Gastroesophageal sphincter (tissue), 4 donors: Measurements from ENCODE around the gene SNRNP200. TPM values are rescaled to one million over a fixed set of nuclear protein-coding genes. Genes with fewer than 3 reads are reported as not detected.

ENCODE experiments used
- ATAC-seq: fragments of 150-250 bp; one replicate; pipeline ENCODE4 v1.9.1; 2016; ENCODE audit warnings: mild to moderate bottlenecking, moderate library complexity
- H3K27ac ChIP-seq, 4 donors: fragments of 200-600 bp; sonication (generic) in 3 of 4; 1 replicate in 3 of 4; 2 replicates in 1 of 4; pipeline ENCODE4 v1.5.1; 2016 to 2019
- H3K27me3 ChIP-seq: fragments of 200-600 bp; sonication (generic); one replicate; pipeline ENCODE4 v1.5.1; 2019
- H3K36me3 ChIP-seq, 2 donors: fragments of 200-600 bp; sonication (generic); one replicate each; pipeline ENCODE4 v1.5.1; 2019; ENCODE audit warnings: control low read depth in 1 of 2
- H3K4me1 ChIP-seq, 3 donors: fragments of 200-600 bp; sonication (generic); 1 replicate in 2 of 3; 2 replicates in 1 of 3; pipeline ENCODE4 v1.5.1; 2016 to 2019; ENCODE audit warnings: control low read depth in 2 of 3
- H3K4me3 ChIP-seq, 2 donors: fragments of 200-600 bp; sonication (generic); one replicate each; pipeline ENCODE4 v1.5.1; 2019; ENCODE audit warnings: mild to moderate bottlenecking in 1 of 2, moderate library complexity in 1 of 2
- H3K9me3 ChIP-seq, 3 donors: fragments of 200-600 bp; sonication (generic); one replicate each; pipeline ENCODE4 v1.5.1; 2017 to 2019; ENCODE audit warnings: control low read depth in 2 of 3
- EP300 ChIP-seq: sonication (generic); formaldehyde crosslinking; IDR thresholded peaks from one replicate; pipeline ENCODE4 v1.6.1; 2017; ENCODE audit warnings: antibody characterized with exemption, mild to moderate bottlenecking
- POLR2A ChIP-seq, 2 donors: fragments of 450-650 bp; IDR thresholded peaks; one replicate each; pipeline ENCODE4 v1.6.1; 2017; ENCODE audit warnings: antibody characterized with exemption in 2 of 2, mild to moderate bottlenecking in 2 of 2, moderate library complexity in 1 of 2
- POLR2AphosphoS5 ChIP-seq: sonication (generic); formaldehyde crosslinking; IDR thresholded peaks from one replicate; pipeline ENCODE4 v1.6.1; 2017; ENCODE audit warnings: antibody characterized with exemption
- whole genome bisulfite sequencing, 2 donors: methylation state at CpG; one replicate each; pipeline ENCODE4 v1.1.5; 2018; ENCODE audit warnings: low coverage in 1 of 2; 5-methylcytosine and 5-hydroxymethylcytosine counted together
- total RNA-seq, 4 donors: library from RNA; depleted of rRNA; stranded (reverse); fragments of >200 nt; gene quantifications; one replicate each; pipeline ENCODE4 v1.1.0, GENCODE V29; 2016
- TF ChIP-seq, protein P1 (sequence below), 4 experiments: fragments of 200-600 bp in 2 of 4; fragments of 450-650 bp in 2 of 4; sonication (generic) in 1 of 4; IDR thresholded peaks; one replicate each; pipeline ENCODE4 v1.5.1; 2017 to 2019; ENCODE audit warnings: antibody characterized with exemption in 4 of 4, mild to moderate bottlenecking in 2 of 4, moderate library complexity in 2 of 4

The SNRNP200 gene
- total RNA-seq, 4 donors from 2014 or later: 63.4 to 108 (median 98.3) TPM

DNA sequence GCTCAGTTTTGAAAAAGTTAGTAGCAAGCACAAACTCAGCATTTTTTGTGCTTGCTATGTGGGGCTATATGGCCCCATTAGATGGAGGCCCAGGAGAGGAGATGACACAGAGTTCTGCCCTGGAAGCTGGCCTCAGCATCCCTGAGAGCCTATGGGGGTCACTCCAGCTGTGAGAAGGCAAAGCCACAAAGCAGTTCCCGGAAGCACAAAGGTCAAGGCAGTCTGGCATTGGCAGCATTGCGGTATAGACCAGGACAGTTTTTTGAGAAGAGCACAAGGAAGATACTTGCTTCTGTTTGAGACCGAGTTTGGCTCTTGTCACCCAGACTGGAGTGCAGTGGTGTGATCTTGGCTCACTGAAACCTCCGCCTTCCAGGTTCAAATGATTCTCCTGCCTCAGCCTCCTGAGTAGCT lies 12.2 kb upstream of the SNRNP200 start:
- Histone ChIP-seq H3K4me3 (no peak overlapping the region), H3K27me3 (peaks cover 61% of the 10 kb centered on the region), H3K4me1 (peaks cover 0 to 19% (median 2%) of the 10 kb centered on the region in 3 donors), H3K36me3 (no peaks in the 10 kb centered on the region), H3K27ac (no peak overlapping the region), H3K9me3 (no peaks in the 10 kb centered on the region)
- WGBS, 2 donors: 100% methylated on average over 2 of the region's 4 CpGs; no CpG with 5 or more reads in 1 of the 2 donors
- TF ChIP-seq POLR2A (IDR thresholded peaks at IDR 0.05): no peak
- no peak for TF ChIP-seq EP300
- TF ChIP-seq, protein P1, sequence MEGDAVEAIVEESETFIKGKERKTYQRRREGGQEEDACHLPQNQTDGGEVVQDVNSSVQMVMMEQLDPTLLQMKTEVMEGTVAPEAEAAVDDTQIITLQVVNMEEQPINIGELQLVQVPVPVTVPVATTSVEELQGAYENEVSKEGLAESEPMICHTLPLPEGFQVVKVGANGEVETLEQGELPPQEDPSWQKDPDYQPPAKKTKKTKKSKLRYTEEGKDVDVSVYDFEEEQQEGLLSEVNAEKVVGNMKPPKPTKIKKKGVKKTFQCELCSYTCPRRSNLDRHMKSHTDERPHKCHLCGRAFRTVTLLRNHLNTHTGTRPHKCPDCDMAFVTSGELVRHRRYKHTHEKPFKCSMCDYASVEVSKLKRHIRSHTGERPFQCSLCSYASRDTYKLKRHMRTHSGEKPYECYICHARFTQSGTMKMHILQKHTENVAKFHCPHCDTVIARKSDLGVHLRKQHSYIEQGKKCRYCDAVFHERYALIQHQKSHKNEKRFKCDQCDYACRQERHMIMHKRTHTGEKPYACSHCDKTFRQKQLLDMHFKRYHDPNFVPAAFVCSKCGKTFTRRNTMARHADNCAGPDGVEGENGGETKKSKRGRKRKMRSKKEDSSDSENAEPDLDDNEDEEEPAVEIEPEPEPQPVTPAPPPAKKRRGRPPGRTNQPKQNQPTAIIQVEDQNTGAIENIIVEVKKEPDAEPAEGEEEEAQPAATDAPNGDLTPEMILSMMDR (IDR thresholded peaks at IDR 0.05): no peak
- TF ChIP-seq POLR2AphosphoS5: no peak
- ATAC-seq: no peak

DNA sequence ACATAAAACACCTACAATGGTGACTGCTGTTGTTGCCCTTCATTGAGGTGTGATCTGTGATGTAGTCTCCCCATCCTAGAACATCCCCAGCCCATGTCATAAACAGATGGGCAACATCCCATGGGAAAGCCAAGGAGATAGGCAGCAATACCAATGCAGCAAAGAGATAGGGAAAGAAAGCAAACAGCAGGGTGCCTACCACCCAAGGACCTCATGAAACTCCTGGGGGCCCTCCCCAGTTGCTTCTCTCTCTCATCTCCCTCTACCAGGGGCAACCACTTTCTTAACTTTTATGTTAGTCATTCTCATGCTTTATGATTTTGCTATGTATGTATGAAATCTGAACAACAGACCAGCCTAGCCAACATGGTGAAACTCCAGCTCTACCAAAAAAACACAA lies 11.7 kb upstream of the SNRNP200 start:
- Histone ChIP-seq H3K4me1 (peaks cover 0 to 15% (median 2%) of the 10 kb centered on the region in 3 donors), H3K27ac (no peak overlapping the region), H3K36me3 (no peaks in the 10 kb centered on the region), H3K4me3 (no peak overlapping the region), H3K27me3 (peaks cover 55% of the 10 kb centered on the region), H3K9me3 (no peaks in the 10 kb centered on the region)
- no peak for TF ChIP-seq EP300
- TF ChIP-seq POLR2A (IDR thresholded peaks at IDR 0.05): no peak
- TF ChIP-seq POLR2AphosphoS5: no peak
- TF ChIP-seq, protein P1 (IDR thresholded peaks at IDR 0.05): no peak
- ATAC-seq: no peak

DNA sequence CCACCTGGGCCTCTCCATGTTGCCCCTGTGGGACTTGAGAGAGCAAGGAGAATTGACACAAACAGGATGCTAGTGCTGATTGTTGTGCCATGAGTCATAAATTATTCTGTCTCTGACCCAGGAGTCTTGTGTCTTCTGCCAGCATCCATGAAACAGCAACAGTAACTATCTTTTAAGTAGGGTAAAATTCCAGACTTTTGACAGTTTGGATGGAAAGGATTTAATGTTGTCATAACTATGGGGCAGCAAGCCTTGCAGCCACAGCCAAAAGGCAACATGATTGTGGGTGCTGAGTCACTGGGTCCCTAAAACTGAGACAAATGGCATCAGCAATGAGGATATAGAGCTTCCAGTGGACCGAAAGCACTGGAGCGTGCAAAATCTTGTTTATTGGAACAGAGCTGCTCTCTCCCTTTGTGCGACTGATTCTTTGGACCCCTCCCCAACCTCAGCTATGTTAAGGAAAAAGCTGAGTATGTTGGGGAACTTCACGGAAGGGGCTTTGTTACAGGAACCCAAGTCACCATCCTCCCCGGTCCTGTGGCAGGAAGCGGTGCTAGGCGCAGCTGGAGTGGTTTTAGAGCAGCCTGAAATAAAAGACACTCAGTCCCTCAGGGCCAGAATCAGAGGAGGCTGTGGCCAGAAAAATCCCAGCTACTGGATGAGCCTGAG lies 10.2 kb upstream of the SNRNP200 start:
- peaks cover 0 to under 1% (median 0%) of the 10 kb centered on the region in 3 donors for H3K4me1 ChIP-seq
- 45% methylated on average over 6 of the region's 7 CpGs; no CpG with 5 or more reads in 1 of the 2 donors for WGBS, 2 donors
- no peaks in the 10 kb centered on the region for H3K36me3 ChIP-seq
- H3K9me3 ChIP-seq: no peaks in the 10 kb centered on the region
- ATAC-seq: no peak
- H3K27ac ChIP-seq: no peak overlapping the region
- H3K4me3 ChIP-seq: no peak overlapping the region
- peaks cover 40% of the 10 kb centered on the region for H3K27me3 ChIP-seq
- TF ChIP-seq POLR2AphosphoS5 (no peak), POLR2A (IDR thresholded peaks at IDR 0.05) (no peak), EP300 (no peak)
- TF ChIP-seq, protein P1 (IDR thresholded peaks at IDR 0.05): no peak

DNA sequence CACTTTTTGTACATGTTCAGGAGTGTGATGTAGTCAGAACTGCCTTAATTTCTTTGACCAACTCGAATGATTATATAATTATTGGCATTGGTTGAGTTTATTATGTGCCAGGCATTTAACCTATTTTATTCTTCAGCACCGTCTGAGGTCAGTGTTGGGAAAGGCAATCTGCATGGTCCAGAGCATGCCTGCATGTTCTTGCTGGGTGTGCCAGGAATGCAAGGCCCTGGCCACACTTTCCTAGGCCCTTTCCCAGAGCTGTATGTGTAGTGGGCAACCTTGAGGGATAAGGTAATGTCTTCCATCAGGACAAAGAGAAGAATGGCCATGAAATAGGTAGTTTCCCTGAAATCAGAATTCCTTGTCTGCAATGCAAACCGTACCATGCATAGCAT lies 9.7 kb upstream of the SNRNP200 start:
- no peak overlapping the region for H3K4me3 ChIP-seq
- 75 to 90% methylated on average over 3 of the region's 3 CpGs for WGBS, 2 donors
- ATAC-seq: no peak
- H3K9me3 ChIP-seq: no peaks in the 10 kb centered on the region
- TF ChIP-seq, protein P1 (IDR thresholded peaks at IDR 0.05): no peak
- TF ChIP-seq POLR2AphosphoS5 (no peak), EP300 (no peak), POLR2A (IDR thresholded peaks at IDR 0.05) (no peak)
- peaks cover 35% of the 10 kb centered on the region for H3K27me3 ChIP-seq
- H3K27ac ChIP-seq: no peak overlapping the region
- no peaks in the 10 kb centered on the region for H3K36me3 ChIP-seq
- H3K4me1 ChIP-seq: no peaks in the 10 kb centered on the region

DNA sequence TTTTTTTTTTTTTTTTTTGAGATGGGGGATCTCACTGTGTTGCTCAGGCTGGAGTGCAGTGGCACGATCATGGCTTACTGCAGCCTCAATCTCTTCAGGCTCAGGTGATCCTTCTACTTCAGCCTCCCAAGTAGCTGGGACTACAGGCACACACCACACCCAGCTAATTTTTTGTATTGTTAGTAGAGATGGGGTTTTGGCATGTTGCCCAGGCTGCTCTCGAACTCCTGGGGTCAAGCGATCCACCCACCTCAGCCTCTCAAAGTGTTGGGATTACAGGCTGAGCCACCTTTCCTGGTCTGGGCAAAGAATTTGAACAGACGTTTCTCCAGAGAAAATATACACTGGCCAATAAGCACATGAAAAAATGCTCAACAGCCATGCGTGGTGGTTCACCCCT lies 2.9 kb upstream of the SNRNP200 start:
- peaks cover 0 to 7% of the 10 kb centered on the region in 2 donors for H3K36me3 ChIP-seq
- no peaks in the 10 kb centered on the region for H3K9me3 ChIP-seq
- H3K4me3 ChIP-seq: no peak overlapping the region
- WGBS, 2 donors: 72 to 83% methylated on average over 2 to 4 of the region's 5 CpGs
- no peak for ATAC-seq
- H3K27ac ChIP-seq: no peak overlapping the region
- H3K27me3 ChIP-seq: no peaks in the 10 kb centered on the region
- H3K4me1 ChIP-seq: peaks cover 0 to 26% (median 11%) of the 10 kb centered on the region in 3 donors
- TF ChIP-seq EP300 (no peak), POLR2A (IDR thresholded peaks at IDR 0.05) (no peak), POLR2AphosphoS5 (no peak)
- TF ChIP-seq, protein P1 (IDR thresholded peaks at IDR 0.05): no peak
